Endothelial cell of umbilical vein (primary cell): ENCODE data around the gene ZSCAN20. TPM values are rescaled to one million over a fixed set of nuclear protein-coding genes. Genes with fewer than 3 reads are reported as not detected.

Experiments used
- BruUV-seq: library from RNA; stranded (reverse); fragments of 400-500 nt; replicated peaks from 2 replicates; lab custom pipeline; 2021; lab: Mats Ljungman, UMichigan
- CTCF ChIA-PET: fragments of 300-600, 350-600 bp; sonication (Branson Sonifier 250); formaldehyde crosslinking; loops from one replicate; lab custom pipeline; 2021; ENCODE audit warnings: antibody characterized with exemption, inconsistent platforms; lab: Charles Lee
- POLR2A ChIA-PET: fragments of 300-600, 350-600 bp; sonication (Branson Sonifier 250); formaldehyde crosslinking; loops from one replicate; lab custom pipeline; 2021; ENCODE audit warnings: antibody characterized with exemption, inconsistent platforms; lab: Charles Lee
- DNase-seq: peaks from one replicate; pipeline ENCODE4 v3.0.0-alpha.2; 2011; ENCODE audit warnings: low read depth, low spot score
- FAIRE-seq: peaks from 2 replicates; lab custom pipeline; 2011; peaks lifted over from hg19 to GRCh38; lab: Jason Lieb, UNC
- H2AFZ ChIP-seq: 2 replicates; pipeline ENCODE4 v1.6.0; 2012; ENCODE audit warnings: low read depth, low read length, control low read depth, inconsistent platforms
- H3K27ac ChIP-seq: 2 replicates; pipeline ENCODE4 v1.5.1; 2011; ENCODE audit warnings: low read depth, mild to moderate bottlenecking, control low read depth, low read length, moderate library complexity; ENCODE audit not compliant: insufficient read depth
- H3K27me3 ChIP-seq, 2 experiments: 2 replicates each; pipeline versions ENCODE4 v1.6.0 to v1.6.1; 2011; ENCODE audit warnings: low read length in 2 of 2, mixed read lengths in 1 of 2; ENCODE audit not compliant: control insufficient read depth in 2 of 2, insufficient read depth in 2 of 2
- H3K36me3 ChIP-seq, 2 experiments: 2 replicates in 1 of 2; 3 replicates in 1 of 2; pipeline ENCODE4 v1.5.1; 2011; ENCODE audit warnings: low read length in 2 of 2, mild to moderate bottlenecking in 1 of 2, moderate library complexity in 1 of 2; ENCODE audit not compliant: control insufficient read depth in 2 of 2, insufficient read depth in 2 of 2; ENCODE audit errors: extremely low read depth in 1 of 2
- H3K4me1 ChIP-seq: 3 replicates; pipeline ENCODE4 v1.5.1; 2011; ENCODE audit warnings: mild to moderate bottlenecking, low read length; ENCODE audit not compliant: control insufficient read depth, insufficient read depth; ENCODE audit errors: extremely low read depth
- H3K4me2 ChIP-seq: 2 replicates; pipeline ENCODE4 v1.6.1; 2011; ENCODE audit warnings: low read length, control low read depth, mixed read lengths; ENCODE audit not compliant: insufficient read depth
- H3K4me3 ChIP-seq, 3 experiments: fragments of 200-600 bp in 1 of 3; sonication (generic), shearing (Covaris generic) in 1 of 3; replicated peaks in 1 of 3; 2 replicates each; pipeline ENCODE4 v1.5.1; 2011 to 2016; ENCODE audit warnings: control low read depth in 3 of 3, low read length in 3 of 3, mild to moderate bottlenecking in 2 of 3, inconsistent platforms in 1 of 3, low read depth in 1 of 3, moderate library complexity in 1 of 3; ENCODE audit not compliant: insufficient read depth in 1 of 3
- H3K79me2 ChIP-seq: 2 replicates; pipeline ENCODE4 v1.6.0; 2012; ENCODE audit warnings: low read length, inconsistent platforms; ENCODE audit not compliant: control insufficient read depth, insufficient read depth
- H3K9ac ChIP-seq: replicated peaks from 2 replicates; pipeline ENCODE3; 2011; ENCODE audit warnings: low read length, control low read depth; ENCODE audit not compliant: insufficient read depth; ENCODE audit errors: extremely low read depth
- H3K9me1 ChIP-seq: replicated peaks from 3 replicates; pipeline ENCODE4 v1.6.0; 2011; ENCODE audit warnings: mild to moderate bottlenecking, low read length; ENCODE audit not compliant: control insufficient read depth, insufficient read depth; ENCODE audit errors: extremely low read depth
- H3K9me3 ChIP-seq: replicated peaks from 2 replicates; pipeline ENCODE4 v1.5.1; 2012; ENCODE audit warnings: low read length, inconsistent platforms; ENCODE audit not compliant: control insufficient read depth, insufficient read depth
- H4K20me1 ChIP-seq: replicated peaks from 2 replicates; pipeline ENCODE3; 2011; ENCODE audit warnings: mild to moderate bottlenecking, low read length; ENCODE audit not compliant: control insufficient read depth, insufficient read depth; ENCODE audit errors: extremely low read depth
- EZH2 ChIP-seq: IDR thresholded peaks from 2 replicates; pipeline ENCODE4 v1.6.1; 2012; ENCODE audit warnings: borderline replicate concordance, low read depth, mild to moderate bottlenecking, moderate library complexity, low read length, inconsistent platforms; ENCODE audit not compliant: severe bottlenecking
- FOS ChIP-seq: IDR thresholded peaks from 2 replicates; pipeline ENCODE4 v1.6.1; 2011; ENCODE audit warnings: mild to moderate bottlenecking, low read length, moderate library complexity, borderline replicate concordance; ENCODE audit not compliant: insufficient read depth
- GATA2 ChIP-seq: IDR thresholded peaks from 2 replicates; pipeline ENCODE4 v1.7.0; 2011; ENCODE audit warnings: low read depth, mild to moderate bottlenecking, moderate library complexity, mixed read lengths, low read length; ENCODE audit not compliant: insufficient read length, insufficient read depth
- JUN ChIP-seq: IDR thresholded peaks from 2 replicates; pipeline ENCODE4 v1.6.1; 2011; ENCODE audit warnings: borderline replicate concordance, low read depth; ENCODE audit not compliant: insufficient read length, insufficient read depth
- MYC ChIP-seq: IDR thresholded peaks from one replicate; pipeline ENCODE4 v1.6.1; 2011; ENCODE audit warnings: mild to moderate bottlenecking, low read depth, low read length
- POLR2A ChIP-seq: IDR thresholded peaks from 2 replicates; pipeline ENCODE4 v1.6.1; 2012; ENCODE audit warnings: low read depth, mild to moderate bottlenecking, control low read depth, low read length
- POLR2AphosphoS5 ChIP-seq: IDR thresholded peaks from 2 replicates; pipeline ENCODE4 v1.6.1; 2012; ENCODE audit warnings: low read depth, mild to moderate bottlenecking, control low read depth, low read length, moderate library complexity; ENCODE audit not compliant: insufficient read depth
- dilution Hi-C: fragments of 300-500 bp; cut with MboI; formaldehyde crosslinking; loops from one replicate; pipeline ENCODE4 v1.15.0; 2019; ENCODE audit warnings: low sequenced_read_pairs; ENCODE audit not compliant: extremely low pct_ligation_motif_present
- intact Hi-C: fragments of 100-400 bp; cut with micrococcal nuclease; formaldehyde crosslinking; loops from one replicate; pipeline ENCODE4 v1.10.0; 2022
- polyA plus RNA-seq, 4 experiments: library from polyadenylated mRNA; depleted of rRNA in 3 of 4; stranded (reverse) in 3 of 4; unstranded in 1 of 4; fragments of >200 nt; gene quantifications; 2 replicates each; pipeline versions ENCODE4 v1.2.1 to v1.2.3, GENCODE V29; 2011 to 2012; ENCODE audit warnings: missing spikeins in 1 of 4
- total RNA-seq: library from RNA; stranded (reverse); gene quantifications from 2 replicates; pipeline ENCODE4 v1.2.3, GENCODE V29; 2021
- TF ChIP-seq, protein P1 (sequence below), 2 donors: IDR thresholded peaks; 1 replicate in 1 of 2; 2 replicates in 1 of 2; pipeline ENCODE4 v1.5.1; 2011; ENCODE audit warnings: low read length in 2 of 2, mild to moderate bottlenecking in 2 of 2, moderate library complexity in 2 of 2, control low read depth in 1 of 2, inconsistent platforms in 1 of 2, low read depth in 1 of 2; ENCODE audit not compliant: insufficient read depth in 1 of 2; ENCODE audit errors: extremely low read depth in 1 of 2
- TF ChIP-seq, protein P2 (sequence below): IDR thresholded peaks from 2 replicates; pipeline ENCODE4 v1.6.1; 2011; ENCODE audit not compliant: insufficient read depth, insufficient read length

ZSCAN20 gene
- total and polyA plus RNA-seq, 2 donors (not counting 3 experiments of a cell fraction or from before 2014, with no cell fraction given): 1.2 to 5.8 TPM

DNA sequence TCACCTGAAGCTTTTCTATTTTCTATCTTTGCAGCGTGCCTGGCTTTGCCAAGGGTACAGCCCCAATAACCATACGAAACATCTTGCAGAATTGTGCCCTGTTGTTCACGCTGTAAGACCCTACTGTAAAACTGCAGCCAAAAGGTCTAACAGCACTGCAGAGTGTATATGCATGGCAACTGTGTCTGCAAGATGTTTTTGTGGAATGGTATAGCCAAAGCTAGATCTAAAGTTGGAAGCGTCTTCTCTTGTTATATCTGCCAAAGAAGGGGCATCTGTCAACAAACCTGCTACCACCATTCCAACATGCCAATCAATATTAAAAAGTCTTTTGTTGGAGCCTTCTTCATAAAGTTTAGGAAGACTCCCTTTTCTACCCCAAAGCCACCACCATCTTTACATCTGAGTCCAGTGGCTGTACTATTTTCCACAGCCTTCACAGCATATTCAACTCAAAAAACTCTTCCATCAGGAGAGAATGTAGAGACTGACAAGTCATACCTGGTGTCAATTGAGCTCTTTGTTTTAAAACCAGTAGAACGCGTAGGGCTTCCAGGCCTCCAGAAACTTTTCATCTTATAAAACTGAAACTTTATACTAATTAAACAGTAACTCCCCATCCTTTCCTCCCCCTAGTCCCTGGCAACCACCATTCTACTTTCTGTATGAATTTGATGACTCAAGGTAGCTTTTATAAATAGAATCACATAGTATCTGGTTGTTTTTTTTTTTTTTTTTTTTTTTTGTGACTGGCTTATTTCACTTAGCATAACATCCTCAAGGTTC is 40.0 kb downstream of the ZSCAN20 start:
- dilution Hi-C loops (no loop called here), intact Hi-C loops (no loop called here)
- TF ChIP-seq JUN: no peak
- TF ChIP-seq FOS: no peak
- TF ChIP-seq MYC: no peak
- TF ChIP-seq, protein P1, sequence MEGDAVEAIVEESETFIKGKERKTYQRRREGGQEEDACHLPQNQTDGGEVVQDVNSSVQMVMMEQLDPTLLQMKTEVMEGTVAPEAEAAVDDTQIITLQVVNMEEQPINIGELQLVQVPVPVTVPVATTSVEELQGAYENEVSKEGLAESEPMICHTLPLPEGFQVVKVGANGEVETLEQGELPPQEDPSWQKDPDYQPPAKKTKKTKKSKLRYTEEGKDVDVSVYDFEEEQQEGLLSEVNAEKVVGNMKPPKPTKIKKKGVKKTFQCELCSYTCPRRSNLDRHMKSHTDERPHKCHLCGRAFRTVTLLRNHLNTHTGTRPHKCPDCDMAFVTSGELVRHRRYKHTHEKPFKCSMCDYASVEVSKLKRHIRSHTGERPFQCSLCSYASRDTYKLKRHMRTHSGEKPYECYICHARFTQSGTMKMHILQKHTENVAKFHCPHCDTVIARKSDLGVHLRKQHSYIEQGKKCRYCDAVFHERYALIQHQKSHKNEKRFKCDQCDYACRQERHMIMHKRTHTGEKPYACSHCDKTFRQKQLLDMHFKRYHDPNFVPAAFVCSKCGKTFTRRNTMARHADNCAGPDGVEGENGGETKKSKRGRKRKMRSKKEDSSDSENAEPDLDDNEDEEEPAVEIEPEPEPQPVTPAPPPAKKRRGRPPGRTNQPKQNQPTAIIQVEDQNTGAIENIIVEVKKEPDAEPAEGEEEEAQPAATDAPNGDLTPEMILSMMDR (IDR thresholded peaks at IDR 0.05; ENCODE audit: extremely low read depth in 1 of 2, insufficient read depth in 1 of 2, low read depth in 1 of 2, low read length in 2 of 2): no peak
- TF ChIP-seq, protein P2, sequence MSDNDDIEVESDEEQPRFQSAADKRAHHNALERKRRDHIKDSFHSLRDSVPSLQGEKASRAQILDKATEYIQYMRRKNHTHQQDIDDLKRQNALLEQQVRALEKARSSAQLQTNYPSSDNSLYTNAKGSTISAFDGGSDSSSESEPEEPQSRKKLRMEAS: no peak
- TF ChIP-seq POLR2AphosphoS5: no peak
- no peak for TF ChIP-seq GATA2
- TF ChIP-seq EZH2: no peak
- no peak for TF ChIP-seq POLR2A
- no peaks in the 10 kb centered on the region for H3K9me3 ChIP-seq
- ChIA-PET CTCF (interaction anchor here (1.1 kb wide), 1 partner anchor 12 kb away, joined by 4 read pairs; no protein-coding TSS in a partner anchor), POLR2A (no interaction called here)
- H3K79me2 ChIP-seq: no peaks in the 10 kb centered on the region
- FAIRE-seq (no peak), DNase-seq (no peak)
- no peak overlapping the region for H2AFZ ChIP-seq
- H3K9ac ChIP-seq: no peak overlapping the region
- H3K9me1 ChIP-seq: no peaks in the 10 kb centered on the region
- no peaks in the 10 kb centered on the region for H3K27me3 ChIP-seq
- no peak overlapping the region for H3K4me2 ChIP-seq
- no peaks in the 10 kb centered on the region for H4K20me1 ChIP-seq
- no peak overlapping the region for H3K27ac ChIP-seq
- no peak overlapping the region for H3K4me3 ChIP-seq
- H3K4me1 ChIP-seq: no peaks in the 10 kb centered on the region
- H3K36me3 ChIP-seq: no peaks in the 10 kb centered on the region
- no TSS peak for BruUV-seq
